NCI-H345 treated with DMSO at 0.1 percent for 48 hours (cell line): ENCODE measurements around the gene AUNIP.
A peak's percentile ranks its signal among the peaks of the same experiment; 100 is the strongest.
"Not testable (repeated sequence)": the region's sequence is repeated elsewhere in the genome, so short reads cannot be mapped to it uniquely, and the experiment has no call there.

ENCODE experiments used
- DNase-seq: peaks from one replicate; lab custom pipeline; 2025; ENCODE audit not compliant: unreplicated experiment; lab: John Stamatoyannopoulos, UW

Gene AUNIP

GRCh38 chr1:25867210-25867991 is 8.1 kb upstream of the AUNIP start:
- DNase-seq: no peak

GRCh38 chr1:25866288-25866687 is 7.0 kb upstream of the AUNIP start:
- no peak for DNase-seq

- no peak for DNase-seq
Observed at GRCh38 chr1:25864434-25864833, 5.2 kb upstream of the AUNIP start.

- no peak for DNase-seq
Observed at GRCh38 chr1:25863486-25864262, 4.4 kb upstream of the AUNIP start.

GRCh38 chr1:25862785-25863485 is 3.7 kb upstream of the AUNIP start:
- no peak for DNase-seq

- DNase-seq: no peak
Observed at GRCh38 chr1:25861316-25862286, 2.3 kb upstream of the AUNIP start.

GRCh38 chr1:25858494-25858893 is 763 bp downstream of the AUNIP start:
- DNase-seq: no peak

GRCh38 chr1:25856856-25857255 is 2.4 kb downstream of the AUNIP start:
- DNase-seq: no peak

GRCh38 chr1:25854554-25854953 is 4.7 kb downstream of the AUNIP start:
- DNase-seq: peak; percentile 15

GRCh38 chr1:25848531-25848930 is 10.7 kb downstream of the AUNIP start:
- no peak for DNase-seq

- DNase-seq: no peak
Observed at GRCh38 chr1:25847929-25848328, 11.3 kb downstream of the AUNIP start.

- DNase-seq: no peak
Observed at GRCh38 chr1:25845664-25846063, 13.6 kb downstream of the AUNIP start.

GRCh38 chr1:25844536-25845337 is 14.5 kb downstream of the AUNIP start:
- DNase-seq: no peak

GRCh38 chr1:25843483-25843882 is 15.8 kb downstream of the AUNIP start:
- DNase-seq: no peak

GRCh38 chr1:25839808-25840207 is 19.4 kb downstream of the AUNIP start:
- DNase-seq: not testable (repeated sequence)

- DNase-seq: no peak
Observed at GRCh38 chr1:25837262-25837875, 21.9 kb downstream of the AUNIP start.

GRCh38 chr1:25836695-25837094 is 22.6 kb downstream of the AUNIP start:
- no peak for DNase-seq

- DNase-seq: no peak
Observed at GRCh38 chr1:25834894-25835293, 24.4 kb downstream of the AUNIP start.

GRCh38 chr1:25833158-25833557 is 26.1 kb downstream of the AUNIP start:
- DNase-seq: no peak
